Measurements from ENCODE around the gene DDX31. TPM values are rescaled to one million over a fixed set of nuclear protein-coding genes. Genes with fewer than 3 reads are reported as not detected.

Gene DDX31
- total RNA-seq, 4 donors from 2014 or later = 8.8 to 28.0 (median 9.9) TPM

DNA sequence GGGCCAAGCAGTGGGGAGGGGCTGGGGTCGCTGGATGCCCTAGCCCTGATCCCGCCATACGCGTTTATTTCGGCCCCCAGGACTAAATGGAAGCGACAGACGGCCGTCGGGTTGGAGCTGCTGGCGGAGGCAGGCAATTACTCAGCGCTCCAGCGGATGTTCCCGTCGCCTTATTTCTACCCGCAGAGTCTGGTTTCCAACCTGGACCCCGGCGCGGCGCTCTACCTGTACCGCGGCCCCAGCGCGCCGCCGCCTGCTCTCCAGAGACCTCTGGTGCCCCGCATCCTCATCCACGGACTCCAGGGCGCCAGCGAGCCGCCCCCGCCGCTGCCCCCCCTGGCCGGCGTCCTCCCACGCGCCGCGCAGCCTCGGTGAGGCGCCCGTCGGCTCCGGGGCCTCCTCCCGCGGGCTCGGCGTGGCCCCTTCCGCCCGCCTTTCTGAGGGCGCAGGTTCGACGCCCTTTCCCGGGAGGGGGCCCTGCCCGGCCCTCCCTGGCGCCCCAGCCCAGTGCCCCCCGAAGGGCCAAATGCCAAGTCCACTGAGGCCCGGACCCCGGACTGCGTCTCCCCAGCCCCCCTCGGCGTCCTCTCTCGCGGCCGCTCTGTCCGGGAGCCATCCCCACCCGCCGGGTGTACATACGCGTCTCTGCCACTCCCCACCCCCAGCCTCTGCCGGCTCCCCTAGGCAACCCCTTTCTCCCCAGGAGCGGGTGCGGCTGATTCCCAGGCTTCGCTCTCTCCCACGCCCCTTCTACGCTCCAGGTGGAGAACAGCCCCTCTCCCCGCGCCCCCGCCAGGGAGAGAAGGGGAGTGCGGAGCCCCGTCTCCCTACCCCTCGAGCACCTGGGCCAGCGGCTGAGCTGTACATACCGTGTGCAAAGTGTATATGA lies 80.4 kb downstream of the DDX31 start:
- TF ChIP-seq, protein P1, sequence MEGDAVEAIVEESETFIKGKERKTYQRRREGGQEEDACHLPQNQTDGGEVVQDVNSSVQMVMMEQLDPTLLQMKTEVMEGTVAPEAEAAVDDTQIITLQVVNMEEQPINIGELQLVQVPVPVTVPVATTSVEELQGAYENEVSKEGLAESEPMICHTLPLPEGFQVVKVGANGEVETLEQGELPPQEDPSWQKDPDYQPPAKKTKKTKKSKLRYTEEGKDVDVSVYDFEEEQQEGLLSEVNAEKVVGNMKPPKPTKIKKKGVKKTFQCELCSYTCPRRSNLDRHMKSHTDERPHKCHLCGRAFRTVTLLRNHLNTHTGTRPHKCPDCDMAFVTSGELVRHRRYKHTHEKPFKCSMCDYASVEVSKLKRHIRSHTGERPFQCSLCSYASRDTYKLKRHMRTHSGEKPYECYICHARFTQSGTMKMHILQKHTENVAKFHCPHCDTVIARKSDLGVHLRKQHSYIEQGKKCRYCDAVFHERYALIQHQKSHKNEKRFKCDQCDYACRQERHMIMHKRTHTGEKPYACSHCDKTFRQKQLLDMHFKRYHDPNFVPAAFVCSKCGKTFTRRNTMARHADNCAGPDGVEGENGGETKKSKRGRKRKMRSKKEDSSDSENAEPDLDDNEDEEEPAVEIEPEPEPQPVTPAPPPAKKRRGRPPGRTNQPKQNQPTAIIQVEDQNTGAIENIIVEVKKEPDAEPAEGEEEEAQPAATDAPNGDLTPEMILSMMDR (IDR thresholded peaks at IDR 0.05) = no peak
- ATAC-seq (ENCODE audit: low FRiP score) = no peak
- no peak for DNase-seq (ENCODE audit: low spot score)

DNA sequence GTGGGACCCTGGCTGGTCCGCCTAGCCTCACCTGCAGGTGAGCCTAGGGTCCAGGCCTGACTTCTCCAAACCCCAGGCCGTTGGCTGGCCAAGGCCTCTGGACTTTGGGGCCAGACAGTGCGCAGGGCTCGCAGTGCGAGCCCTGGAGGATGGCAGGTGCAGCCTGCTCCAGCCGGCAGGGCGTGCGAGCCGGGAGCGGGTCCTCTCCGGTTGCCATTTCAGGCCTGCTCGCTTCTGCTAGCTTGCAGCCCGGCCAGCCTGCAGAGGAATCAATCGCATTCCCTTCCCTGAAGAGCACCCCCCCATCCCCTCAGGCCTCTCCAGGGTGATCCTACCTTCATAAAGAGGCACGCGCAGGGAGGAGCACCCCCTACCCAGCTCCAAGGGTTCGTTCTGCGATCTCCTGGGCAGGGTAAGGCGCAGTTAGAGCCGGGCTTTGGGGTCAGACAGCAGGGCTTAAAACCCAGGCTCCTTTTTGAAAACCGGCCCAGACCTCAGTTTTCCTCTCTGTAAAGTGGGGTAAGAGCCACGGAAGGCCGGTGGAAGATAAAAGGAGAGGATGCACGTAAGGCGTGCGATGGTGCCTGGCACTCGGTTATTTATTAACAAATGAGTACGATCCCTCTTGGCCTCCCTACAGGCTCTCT lies 81.2 kb downstream of the DDX31 start:
- TF ChIP-seq, protein P1 (IDR thresholded peaks at IDR 0.05) = no peak
- ATAC-seq (ENCODE audit: low FRiP score) (no peak), DNase-seq (ENCODE audit: low spot score) (no peak)

DNA sequence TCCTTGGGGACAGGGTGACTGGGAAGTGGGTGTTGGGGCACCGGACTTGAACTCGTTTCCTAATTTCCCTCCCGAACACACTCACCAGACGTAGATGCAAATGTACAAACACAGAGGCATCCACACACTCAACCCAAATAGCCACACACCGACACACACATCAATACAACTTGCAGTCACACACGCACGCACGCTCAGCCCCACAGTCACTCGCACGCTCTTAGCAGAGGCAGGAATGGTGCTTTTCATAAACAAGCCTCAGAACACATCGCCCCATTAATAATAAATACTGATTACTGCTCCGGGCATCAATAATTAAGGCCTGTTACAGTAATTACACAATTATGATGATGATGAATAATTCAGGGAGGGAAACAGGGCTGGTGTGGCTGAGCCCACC lies 81.7 kb downstream of the DDX31 start:
- DNase-seq (ENCODE audit: low spot score) = no peak
- TF ChIP-seq, protein P1 (IDR thresholded peaks at IDR 0.05) = no peak
- ATAC-seq (ENCODE audit: low FRiP score) = no peak

DNA sequence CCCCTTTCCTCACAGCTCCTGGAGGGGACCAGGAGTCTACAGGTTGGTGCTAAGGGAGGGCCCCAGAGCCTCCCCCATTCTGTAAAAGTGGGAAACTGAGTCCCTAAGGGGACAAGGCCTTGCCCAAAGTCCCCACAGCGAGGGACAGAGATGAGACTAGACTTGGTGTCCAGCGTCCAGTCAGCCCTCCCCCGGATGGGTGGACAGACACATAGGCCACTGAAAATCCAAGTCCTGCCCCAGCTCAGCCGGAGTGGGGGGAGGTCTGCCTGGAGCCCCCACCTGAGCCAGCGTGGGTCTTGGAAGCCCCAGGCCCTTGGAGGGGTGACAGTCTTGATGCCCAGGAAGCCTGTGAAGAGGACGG lies 82.2 kb downstream of the DDX31 start:
- ATAC-seq (ENCODE audit: low FRiP score) (no peak), DNase-seq (ENCODE audit: low spot score) (no peak)
- TF ChIP-seq, protein P1 (IDR thresholded peaks at IDR 0.05) = no peak

DNA sequence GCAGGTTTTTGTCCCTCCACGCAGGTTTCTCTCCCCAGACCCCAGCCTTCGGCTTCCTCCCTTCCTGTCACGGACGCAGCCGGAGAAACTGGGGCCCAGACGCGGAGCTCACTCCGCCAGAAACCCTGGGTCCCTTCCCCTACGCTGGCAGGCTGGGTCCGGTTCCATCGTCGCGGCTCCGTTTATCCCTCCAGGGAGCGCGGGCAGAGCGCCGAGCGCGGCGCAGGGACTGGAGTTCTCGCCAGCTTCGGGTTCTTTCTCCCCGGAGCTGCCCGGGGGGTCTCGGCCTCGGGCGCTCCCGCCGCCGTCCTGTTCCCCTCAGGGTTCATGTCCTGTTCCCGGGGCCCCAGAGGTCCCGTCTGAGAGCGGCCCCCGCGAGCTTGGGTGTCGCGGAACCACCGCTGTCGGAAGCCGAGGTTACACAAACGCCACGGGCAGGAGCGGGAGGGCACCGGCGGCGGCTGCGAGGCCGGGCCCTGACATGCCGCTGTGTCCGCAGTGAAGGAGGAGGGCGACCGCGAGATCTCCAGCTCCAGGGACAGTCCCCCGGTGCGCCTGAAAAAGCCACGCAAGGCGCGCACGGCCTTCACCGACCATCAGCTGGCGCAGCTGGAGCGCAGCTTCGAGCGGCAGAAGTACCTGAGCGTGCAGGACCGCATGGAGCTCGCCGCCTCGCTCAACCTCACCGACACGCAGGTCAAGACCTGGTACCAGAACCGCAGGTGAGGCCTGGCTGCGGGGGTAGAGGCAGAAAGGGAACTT lies 82.8 kb downstream of the DDX31 start:
- no peak for DNase-seq (ENCODE audit: low spot score)
- no peak for ATAC-seq (ENCODE audit: low FRiP score)
- TF ChIP-seq, protein P1 (IDR thresholded peaks at IDR 0.05) = no peak

DNA sequence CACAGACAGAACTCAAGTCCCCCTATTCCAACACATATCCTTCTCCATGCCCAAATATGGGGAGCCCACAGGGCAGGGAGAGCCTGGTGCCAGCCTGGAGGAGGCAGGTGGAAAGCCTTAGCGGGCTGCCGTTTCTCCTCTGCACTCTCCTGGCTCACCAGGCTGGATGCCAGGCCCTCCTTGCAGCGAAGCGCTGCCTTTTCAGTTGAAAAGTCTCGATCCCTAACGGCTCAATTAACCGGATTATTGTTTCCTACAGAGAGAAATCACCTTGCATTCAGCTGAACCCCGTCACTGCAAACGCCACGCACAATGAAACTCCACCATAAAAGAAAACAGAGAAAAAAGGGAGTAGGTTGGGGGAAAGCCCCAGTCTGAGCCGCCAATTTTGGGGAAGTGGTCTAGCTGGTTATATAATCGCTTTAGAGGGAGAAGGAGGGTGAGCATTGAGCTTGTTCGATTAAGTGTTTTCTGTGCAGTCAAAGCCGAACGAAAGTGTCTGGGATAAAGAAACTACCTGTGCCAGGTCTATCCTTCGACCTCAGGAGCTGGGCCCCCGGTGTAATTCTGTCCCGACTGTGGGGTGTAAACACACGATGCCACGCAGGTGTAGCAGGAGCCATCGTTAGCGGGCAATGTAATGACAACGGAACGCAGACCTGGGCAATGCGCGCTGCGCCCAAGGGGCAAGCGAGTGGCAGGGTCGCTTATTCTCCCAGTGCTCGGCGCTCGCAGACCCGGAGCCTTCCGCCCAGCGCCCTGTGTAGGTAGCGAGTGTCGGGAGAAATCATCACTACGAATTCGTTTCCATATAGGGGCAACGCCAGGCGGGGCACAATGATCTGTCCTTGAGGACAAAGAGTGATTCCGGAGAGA lies 83.6 kb downstream of the DDX31 start:
- DNase-seq (ENCODE audit: low spot score) (no peak), ATAC-seq (ENCODE audit: low FRiP score) (no peak)
- TF ChIP-seq, protein P1 (IDR thresholded peaks at IDR 0.05) = no peak
